Upper lobe of left lung (tissue), 6 donors: Measurements from ENCODE around the gene FAHD1. TPM values are rescaled to one million over a fixed set of nuclear protein-coding genes. Genes with fewer than 3 reads are reported as not detected.

ENCODE experiments used
- ATAC-seq, 2 donors: fragments of 200-7000 bp; cut with Tn5 transposase; one replicate each; pipeline ENCODE4 v1.9.1; 2022; ENCODE audit warnings: mild to moderate bottlenecking in 2 of 2, moderate library complexity in 2 of 2; ENCODE audit not compliant: low FRiP score in 2 of 2
- DNase-seq, 2 donors: peaks; one replicate each; pipeline ENCODE4 v3.0.0-alpha.2; 2019 to 2020
- H3K27ac ChIP-seq, 4 donors: fragments of 200-600 bp; sonication (generic); one replicate each; pipeline ENCODE4 v1.5.1; 2016 to 2019
- H3K27me3 ChIP-seq, 4 donors: fragments of 200-600 bp; sonication (generic); one replicate each; pipeline ENCODE4 v1.5.1; 2017 to 2019
- H3K36me3 ChIP-seq, 4 donors: fragments of 200-600 bp; sonication (generic); one replicate each; pipeline ENCODE4 v1.5.1; 2016 to 2019
- H3K4me1 ChIP-seq, 4 donors: fragments of 200-600 bp; sonication (generic); one replicate each; pipeline ENCODE4 v1.5.1; 2018 to 2019
- H3K4me3 ChIP-seq, 4 donors: fragments of 200-600 bp; sonication (generic); one replicate each; pipeline ENCODE4 v1.5.1; 2017 to 2019; ENCODE audit warnings: mild to moderate bottlenecking in 2 of 4, moderate library complexity in 1 of 4
- H3K9me3 ChIP-seq, 4 donors: fragments of 200-600 bp; sonication (generic); one replicate each; pipeline ENCODE4 v1.5.1; 2018 to 2019
- EP300 ChIP-seq, 4 donors: sonication (generic); formaldehyde crosslinking; IDR thresholded peaks; one replicate each; pipeline ENCODE4 v1.5.1; 2017; ENCODE audit warnings: antibody characterized with exemption in 4 of 4, control low read depth in 2 of 4
- POLR2A ChIP-seq, 4 donors: fragments of 450-650 bp; IDR thresholded peaks; one replicate each; pipeline ENCODE4 v1.5.1; 2016 to 2017; ENCODE audit warnings: antibody characterized with exemption in 4 of 4, mild to moderate bottlenecking in 2 of 4
- POLR2AphosphoS5 ChIP-seq, 2 donors: sonication (generic); formaldehyde crosslinking; IDR thresholded peaks; one replicate each; pipeline ENCODE4 v1.5.1; 2017; ENCODE audit warnings: antibody characterized with exemption in 2 of 2
- WGBS, 2 donors: methylation state at CpG; one replicate each; pipeline ENCODE4 v1.1.5; 2017 to 2018; 5-methylcytosine and 5-hydroxymethylcytosine counted together
- total RNA-seq, 6 donors: library from RNA; depleted of rRNA in 4 of 6; stranded (reverse); fragments of >200 nt in 4 of 6; gene quantifications; one replicate each; pipeline versions ENCODE4 v1.1.0 to v1.2.1, GENCODE V29; 2016 to 2021
- TF ChIP-seq, protein P1 (sequence below), 6 experiments: fragments of 450-650 bp in 4 of 6; fragments of 200-600 bp in 2 of 6; sonication (generic) in 2 of 6; IDR thresholded peaks; one replicate each; pipeline ENCODE4 v1.5.1; 2016 to 2019; ENCODE audit warnings: antibody characterized with exemption in 6 of 6
- donor health status: DM: no; HTN: no; CAD: no; lungs with moderate emphysema.
- donor health status: DM: no; HTN: yes; CAD: no; lungs with severe emphysema.

Gene FAHD1
- total RNA-seq, 6 donors from 2014 or later: 22.1 to 42.1 (median 32.6) TPM

DNA sequence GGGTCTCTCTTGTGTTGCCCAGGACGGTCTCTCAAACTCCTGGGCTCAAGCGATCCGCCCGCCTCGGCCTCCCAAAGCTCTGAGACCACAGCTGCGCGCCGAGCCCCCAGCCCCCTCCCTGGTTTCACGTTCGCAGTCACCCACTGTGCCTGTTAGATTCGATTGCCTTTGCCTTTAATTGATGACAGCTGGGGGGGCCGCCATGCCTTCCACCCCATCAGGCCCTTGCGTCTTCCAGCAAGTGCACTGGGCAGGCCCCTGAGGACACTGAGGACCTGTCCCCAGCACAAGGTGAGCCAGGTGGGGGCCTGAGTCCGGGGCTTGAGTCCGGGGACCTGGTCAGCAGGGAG is 36.8 kb upstream of the FAHD1 start:
- DNase-seq (peak in 1 of 2 donors; percentile 68), ATAC-seq (no peak)
- peaks cover 3 to 29% (median 7%) of the 10 kb centered on the region in 4 donors for H3K4me1 ChIP-seq
- peaks cover 3 to 70% (median 43%) of the 10 kb centered on the region in 4 donors for H3K36me3 ChIP-seq
- no peaks in the 10 kb centered on the region for H3K27me3 ChIP-seq
- no peak overlapping the region for H3K27ac ChIP-seq
- H3K9me3 ChIP-seq: no peaks in the 10 kb centered on the region
- H3K4me3 ChIP-seq: no peak overlapping the region
- WGBS, 2 donors: 94 to 99% methylated on average over 11 to 15 of the region's 15 CpGs
- no peak for TF ChIP-seq POLR2A (IDR thresholded peaks at IDR 0.05)
- TF ChIP-seq, protein P1, sequence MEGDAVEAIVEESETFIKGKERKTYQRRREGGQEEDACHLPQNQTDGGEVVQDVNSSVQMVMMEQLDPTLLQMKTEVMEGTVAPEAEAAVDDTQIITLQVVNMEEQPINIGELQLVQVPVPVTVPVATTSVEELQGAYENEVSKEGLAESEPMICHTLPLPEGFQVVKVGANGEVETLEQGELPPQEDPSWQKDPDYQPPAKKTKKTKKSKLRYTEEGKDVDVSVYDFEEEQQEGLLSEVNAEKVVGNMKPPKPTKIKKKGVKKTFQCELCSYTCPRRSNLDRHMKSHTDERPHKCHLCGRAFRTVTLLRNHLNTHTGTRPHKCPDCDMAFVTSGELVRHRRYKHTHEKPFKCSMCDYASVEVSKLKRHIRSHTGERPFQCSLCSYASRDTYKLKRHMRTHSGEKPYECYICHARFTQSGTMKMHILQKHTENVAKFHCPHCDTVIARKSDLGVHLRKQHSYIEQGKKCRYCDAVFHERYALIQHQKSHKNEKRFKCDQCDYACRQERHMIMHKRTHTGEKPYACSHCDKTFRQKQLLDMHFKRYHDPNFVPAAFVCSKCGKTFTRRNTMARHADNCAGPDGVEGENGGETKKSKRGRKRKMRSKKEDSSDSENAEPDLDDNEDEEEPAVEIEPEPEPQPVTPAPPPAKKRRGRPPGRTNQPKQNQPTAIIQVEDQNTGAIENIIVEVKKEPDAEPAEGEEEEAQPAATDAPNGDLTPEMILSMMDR (IDR thresholded peaks at IDR 0.05): no peak
- no peak for TF ChIP-seq POLR2AphosphoS5 (IDR thresholded peaks at IDR 0.05)
- TF ChIP-seq EP300 (IDR thresholded peaks at IDR 0.05): no peak

DNA sequence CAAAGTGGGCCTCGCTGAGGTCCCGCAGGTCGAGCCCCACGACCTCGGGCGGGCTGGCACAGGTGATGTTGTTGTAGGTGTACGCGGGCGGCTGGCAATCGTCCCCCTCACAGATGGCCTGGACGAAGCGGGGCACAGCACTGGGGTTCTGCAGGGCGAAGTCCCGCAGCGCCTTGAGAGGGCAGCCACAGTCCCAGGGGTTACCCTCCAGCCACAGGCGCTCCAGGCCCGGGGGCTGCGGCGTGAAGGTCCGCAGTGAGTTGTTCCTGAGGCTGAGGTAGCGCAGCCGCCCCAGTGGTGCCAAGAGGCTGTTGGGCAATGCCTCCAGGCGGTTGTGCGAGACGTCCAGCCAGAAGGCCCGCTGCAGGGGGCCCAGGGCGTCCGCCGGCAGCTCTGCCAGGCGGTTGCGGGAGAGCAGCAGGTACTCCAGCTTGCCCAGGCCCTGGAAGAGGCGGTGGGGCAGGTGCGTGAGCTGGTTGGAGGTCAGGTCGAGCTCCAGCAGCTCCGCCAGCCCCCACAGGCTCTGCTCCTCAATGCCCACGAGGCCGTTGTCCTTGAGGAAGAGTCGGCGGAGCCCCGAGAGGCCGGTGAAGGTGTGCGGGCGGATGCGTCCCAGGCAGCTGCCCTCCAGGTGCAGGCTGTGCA is 36.3 kb upstream of the FAHD1 start:
- 88 to 89% methylated on average over 14 to 41 of the region's 44 CpGs for WGBS, 2 donors
- ATAC-seq (no peak), DNase-seq (peak; percentile 19 to 82)
- Histone ChIP-seq H3K36me3 (peaks cover 3 to 65% (median 43%) of the 10 kb centered on the region in 4 donors), H3K4me3 (no peak overlapping the region), H3K27me3 (no peaks in the 10 kb centered on the region), H3K4me1 (peaks cover 0 to 24% (median 7%) of the 10 kb centered on the region in 4 donors), H3K27ac (no peak overlapping the region), H3K9me3 (no peaks in the 10 kb centered on the region)
- TF ChIP-seq EP300 (IDR thresholded peaks at IDR 0.05): no peak
- no peak for TF ChIP-seq POLR2AphosphoS5 (IDR thresholded peaks at IDR 0.05)
- no peak for TF ChIP-seq POLR2A (IDR thresholded peaks at IDR 0.05)
- TF ChIP-seq, protein P1 (IDR thresholded peaks at IDR 0.05): no peak

DNA sequence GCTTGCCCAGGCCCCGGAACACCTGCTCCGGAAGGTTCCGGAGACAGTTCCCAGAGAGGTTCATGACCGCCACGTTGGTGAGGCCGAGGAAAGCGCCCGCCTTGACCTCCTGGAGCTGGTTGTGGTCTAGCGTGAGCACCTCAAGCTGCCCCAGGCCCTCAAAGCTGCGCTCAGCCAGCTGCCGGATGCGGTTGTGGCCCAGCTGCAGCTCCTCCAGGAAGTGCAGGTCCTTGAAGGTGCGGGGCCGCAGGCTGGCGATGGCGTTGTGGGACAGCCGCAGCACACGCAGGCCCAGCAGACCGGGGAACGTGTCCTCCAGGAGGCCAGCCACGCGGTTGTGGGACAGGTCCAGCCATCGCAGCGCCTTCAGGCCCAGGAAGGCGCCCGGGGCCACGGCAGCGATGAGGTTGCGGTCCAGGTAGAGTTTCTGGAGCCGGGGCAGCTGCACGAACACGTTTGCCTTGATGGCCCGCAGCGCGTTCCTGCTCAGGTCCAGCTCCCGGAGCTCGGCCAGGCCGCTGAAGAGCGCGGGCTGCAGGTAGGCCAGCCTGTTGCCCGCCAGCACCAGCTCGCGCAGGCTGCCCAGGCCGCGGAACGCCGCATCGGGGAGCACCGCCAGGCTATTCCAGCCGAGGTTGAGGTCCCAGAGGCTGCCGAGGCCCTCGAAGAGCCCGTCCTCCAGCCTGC is 35.6 kb upstream of the FAHD1 start:
- H3K36me3 ChIP-seq: peaks cover 3 to 58% (median 42%) of the 10 kb centered on the region in 4 donors
- no peak overlapping the region for H3K27ac ChIP-seq
- 96% methylated on average over 14 to 38 of the region's 53 CpGs for WGBS, 2 donors
- DNase-seq (peak in 1 of 2 donors; percentile 83), ATAC-seq (no peak)
- H3K4me3 ChIP-seq: no peak overlapping the region
- H3K4me1 ChIP-seq: peaks cover 0 to 22% (median 7%) of the 10 kb centered on the region in 4 donors
- no peaks in the 10 kb centered on the region for H3K27me3 ChIP-seq
- TF ChIP-seq POLR2AphosphoS5 (IDR thresholded peaks at IDR 0.05) (no peak), EP300 (IDR thresholded peaks at IDR 0.05) (no peak), POLR2A (IDR thresholded peaks at IDR 0.05) (no peak)
- TF ChIP-seq, protein P1 (IDR thresholded peaks at IDR 0.05): no peak
- H3K9me3 ChIP-seq: no peaks in the 10 kb centered on the region

DNA sequence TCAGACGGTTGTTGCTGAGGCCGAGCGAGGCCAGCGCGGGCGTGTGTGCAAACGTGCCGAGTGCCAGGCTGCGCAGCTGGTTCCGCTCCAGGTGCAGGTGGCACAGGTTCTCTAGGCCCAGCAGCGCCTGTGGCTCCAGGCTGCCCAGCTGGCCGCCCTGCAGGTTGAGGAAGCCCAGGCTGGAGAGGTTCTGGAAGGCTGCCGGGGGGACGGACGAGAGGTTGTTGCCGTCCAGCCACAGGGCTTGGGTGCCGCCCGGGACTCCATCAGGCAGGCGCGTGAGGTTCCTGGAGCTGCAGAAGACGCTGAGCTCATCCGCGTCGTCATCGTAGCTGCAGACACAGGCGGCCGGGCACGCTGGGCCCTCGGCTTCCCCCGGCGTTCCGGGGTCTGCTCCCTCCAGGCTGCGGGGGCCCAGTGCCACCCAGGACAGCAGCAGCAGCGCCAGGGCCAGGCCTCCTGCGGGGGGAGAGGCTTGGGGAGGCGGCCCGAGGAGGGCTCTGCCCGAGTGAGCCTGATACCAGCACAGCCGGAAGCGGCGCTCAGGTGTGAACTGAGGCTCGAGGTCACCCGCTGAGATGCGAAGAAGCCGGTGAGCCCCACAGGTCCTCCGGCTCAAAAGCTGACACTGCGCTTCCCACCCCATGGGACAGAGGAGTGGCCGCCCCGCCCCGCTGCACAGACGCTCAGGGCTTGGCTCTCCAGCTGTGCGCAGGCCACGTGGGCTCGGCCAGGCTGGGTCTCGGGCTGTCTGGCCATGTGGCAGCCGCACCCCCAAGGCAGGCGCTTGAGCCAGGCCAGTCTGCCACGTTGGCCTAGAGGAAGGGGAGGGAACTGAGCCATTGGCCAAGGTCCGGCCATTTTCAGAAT is 34.8 kb upstream of the FAHD1 start:
- ATAC-seq (no peak), DNase-seq (peak in 1 of 2 donors; percentile 76)
- 89 to 95% methylated on average over 14 to 44 of the region's 59 CpGs for WGBS, 2 donors
- Histone ChIP-seq H3K9me3 (no peaks in the 10 kb centered on the region), H3K4me1 (peaks cover 0 to 22% (median 7%) of the 10 kb centered on the region in 4 donors), H3K4me3 (no peak overlapping the region), H3K27ac (no peak overlapping the region), H3K36me3 (peaks cover 3 to 50% (median 35%) of the 10 kb centered on the region in 4 donors), H3K27me3 (no peaks in the 10 kb centered on the region)
- no peak for TF ChIP-seq POLR2A (IDR thresholded peaks at IDR 0.05)
- TF ChIP-seq POLR2AphosphoS5 (IDR thresholded peaks at IDR 0.05): no peak
- TF ChIP-seq, protein P1 (IDR thresholded peaks at IDR 0.05): no peak
